ENCODE measurements around the gene UPF1.

UPF1 gene

DNA sequence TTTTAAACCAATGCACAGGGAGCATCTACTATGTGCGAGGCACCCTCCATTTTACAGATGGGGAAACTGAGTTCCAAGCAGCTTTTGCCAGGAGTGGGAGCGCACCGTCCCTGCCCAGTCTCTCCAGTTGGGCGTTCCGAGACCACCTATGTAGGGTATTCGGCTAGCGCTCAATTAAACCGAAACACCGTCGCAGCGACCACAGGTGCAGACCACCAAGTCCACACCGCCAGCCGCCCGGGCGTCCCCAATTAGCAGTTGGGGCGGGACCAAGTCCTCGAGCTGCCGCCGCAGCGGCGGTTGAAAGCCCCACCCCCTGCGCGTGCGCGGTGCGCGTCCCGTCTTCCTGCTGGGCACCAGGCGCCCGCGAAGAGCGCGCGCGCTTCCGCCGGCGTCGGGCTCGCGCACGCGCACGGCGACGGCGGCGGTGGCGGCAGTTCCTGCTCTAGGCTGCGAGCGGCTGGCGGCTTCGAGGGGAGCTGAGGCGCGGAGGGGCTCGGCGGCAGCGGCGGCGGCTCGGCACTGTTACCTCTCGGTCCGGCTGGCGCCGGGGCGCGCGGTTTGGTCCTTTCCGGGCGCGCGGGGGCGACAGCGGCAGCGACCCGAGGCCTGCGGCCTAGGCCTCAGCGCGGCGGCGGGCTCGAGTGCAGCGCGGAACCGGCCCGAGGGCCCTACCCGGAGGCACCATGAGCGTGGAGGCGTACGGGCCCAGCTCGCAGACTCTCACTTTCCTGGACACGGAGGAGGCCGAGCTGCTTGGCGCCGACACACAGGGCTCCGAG, at the start of gene UPF1:
Gene UPF1 (plus strand): TSS at position 436 of the 782 bp plus-strand sequence. CDS start 251 bp downstream, at position 687.
- DNase-seq, result peak; percentile 92

DNA sequence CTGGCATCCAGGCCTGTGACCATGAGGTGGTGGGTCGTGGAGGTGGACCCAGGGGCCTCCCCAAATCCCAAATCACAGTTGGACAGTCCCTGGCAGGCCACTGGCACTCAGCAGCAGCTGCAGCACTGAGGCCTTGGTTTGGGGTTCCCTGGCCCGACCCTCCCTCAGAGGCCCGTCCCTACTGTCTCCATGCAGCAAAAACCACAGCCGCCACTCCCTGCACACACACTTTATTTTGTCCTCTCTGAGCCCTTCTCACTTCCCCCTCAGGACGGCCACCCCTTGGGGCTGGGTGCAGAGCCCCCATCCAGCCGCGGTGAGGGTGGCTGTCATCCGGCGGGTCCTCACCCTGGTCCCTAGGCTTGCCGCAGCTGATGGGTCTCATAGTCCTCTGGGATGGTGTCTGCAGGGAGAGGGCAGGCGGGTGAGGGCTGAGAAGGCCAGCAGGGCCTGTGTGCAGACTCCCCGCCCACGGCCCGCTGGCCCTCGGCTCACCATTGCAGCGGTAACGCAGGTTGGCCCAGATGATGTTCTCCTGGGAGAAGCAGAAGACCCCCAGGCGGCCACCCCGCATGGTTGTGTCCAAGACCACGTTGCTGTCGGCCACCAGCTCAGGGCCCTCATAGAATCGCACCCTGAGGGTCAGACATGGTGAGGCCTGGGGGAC, 49.1 kb upstream of the UPF1 start:
- DNase-seq, result no peak

DNA sequence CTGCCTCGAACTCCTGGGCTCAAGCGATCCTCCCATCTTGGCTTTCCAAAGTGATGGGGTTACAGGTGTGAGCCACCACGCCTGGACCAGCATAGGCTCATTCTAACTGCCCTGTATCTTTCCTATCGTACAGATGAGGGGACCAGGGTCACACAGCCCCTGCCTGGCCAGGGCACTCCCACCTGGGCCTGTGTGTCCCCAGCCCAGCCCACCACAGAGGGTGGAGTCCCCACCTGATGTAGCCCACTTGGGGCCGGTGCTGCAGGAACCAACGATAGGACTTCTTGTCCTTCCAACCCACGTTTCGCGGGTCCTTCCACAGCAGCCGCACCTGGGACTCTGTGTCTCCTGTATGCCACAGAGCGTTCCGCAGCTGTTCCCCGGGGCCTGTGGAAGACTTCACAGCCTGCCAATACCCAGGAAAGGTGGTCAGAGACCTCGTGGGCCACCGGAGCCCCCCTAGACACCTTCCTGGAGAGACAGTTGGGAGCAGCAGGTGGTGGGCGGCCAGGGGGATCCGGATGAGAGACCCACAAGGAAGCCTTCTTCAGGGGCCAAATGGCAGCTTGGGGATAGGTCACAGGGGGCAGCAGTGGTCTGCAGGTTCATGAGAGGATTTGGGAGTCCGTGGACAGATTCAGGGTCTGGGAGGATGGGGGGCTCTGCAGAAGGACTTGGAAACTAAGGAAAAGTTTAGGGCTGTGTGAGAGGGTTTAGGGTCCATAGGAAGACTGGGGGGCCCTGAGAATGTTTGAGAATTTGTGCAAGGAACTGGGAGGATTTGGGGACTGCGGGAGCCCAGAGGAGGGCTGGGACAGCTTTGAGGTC, 47.6 kb upstream of the UPF1 start:
- DNase-seq, result no peak

DNA sequence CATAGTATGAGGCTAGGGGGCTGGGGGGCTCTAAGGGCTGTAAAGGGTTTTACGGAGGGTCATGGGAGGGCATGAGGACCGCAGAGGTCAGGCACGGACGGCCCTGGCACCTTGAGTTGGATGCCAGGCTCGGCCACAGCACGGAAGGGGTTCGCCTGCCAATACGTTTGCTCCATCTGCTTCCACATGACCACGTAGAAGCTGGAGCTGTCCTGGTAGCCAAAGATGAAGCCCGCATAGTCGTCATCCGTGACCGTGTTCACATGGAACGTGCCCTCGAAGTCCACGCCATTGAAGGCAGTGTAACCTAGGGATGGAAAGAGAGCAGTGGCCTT, 47.0 kb upstream of the UPF1 start:
- no peak for DNase-seq

DNA sequence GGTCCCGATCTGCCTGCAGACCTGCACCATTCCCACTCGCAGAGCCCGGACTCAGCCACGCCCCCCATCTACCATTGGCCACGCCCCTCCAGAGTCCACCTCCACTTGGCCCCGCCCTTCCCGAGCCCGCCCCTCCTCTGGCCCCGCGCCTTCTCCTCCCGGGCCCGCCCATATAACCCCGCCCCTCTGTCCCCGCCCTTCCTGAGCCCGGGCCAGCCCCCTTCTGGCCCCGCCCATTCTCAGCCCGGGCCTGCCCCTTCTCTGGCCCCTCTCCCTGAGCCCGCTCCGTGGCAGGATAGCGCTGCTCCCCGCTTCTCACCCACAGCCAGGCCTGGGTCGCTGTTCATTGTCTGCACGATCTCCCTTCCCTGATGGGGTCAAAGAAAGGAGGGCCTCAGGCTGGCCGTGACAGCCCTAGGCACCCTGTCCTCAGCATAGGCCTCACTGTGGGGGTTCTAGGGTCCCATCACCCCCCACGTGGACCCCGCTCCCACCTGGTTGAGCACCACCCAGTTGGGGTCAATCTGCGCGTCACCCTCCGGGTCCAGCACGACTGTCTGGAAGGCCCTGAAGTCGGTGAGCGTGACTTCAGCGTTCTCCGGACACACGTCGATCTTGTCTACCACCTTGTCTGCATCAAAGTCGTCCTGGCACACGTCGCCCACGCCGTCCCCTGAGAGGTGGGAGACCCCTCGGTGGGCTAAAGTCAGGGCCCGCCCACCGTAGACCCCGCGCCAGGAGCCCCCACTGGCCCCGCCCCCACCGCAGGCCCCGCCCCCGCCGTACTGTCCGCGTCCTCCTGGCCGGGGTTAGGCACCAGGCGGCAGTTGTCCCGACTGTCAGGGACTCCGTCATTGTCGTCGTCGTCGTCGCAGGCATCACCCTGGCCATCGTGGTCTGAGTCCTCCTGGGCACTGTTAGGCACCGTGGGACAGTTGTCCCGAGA, 46.3 kb upstream of the UPF1 start:
- DNase-seq, result peak; percentile 69

DNA sequence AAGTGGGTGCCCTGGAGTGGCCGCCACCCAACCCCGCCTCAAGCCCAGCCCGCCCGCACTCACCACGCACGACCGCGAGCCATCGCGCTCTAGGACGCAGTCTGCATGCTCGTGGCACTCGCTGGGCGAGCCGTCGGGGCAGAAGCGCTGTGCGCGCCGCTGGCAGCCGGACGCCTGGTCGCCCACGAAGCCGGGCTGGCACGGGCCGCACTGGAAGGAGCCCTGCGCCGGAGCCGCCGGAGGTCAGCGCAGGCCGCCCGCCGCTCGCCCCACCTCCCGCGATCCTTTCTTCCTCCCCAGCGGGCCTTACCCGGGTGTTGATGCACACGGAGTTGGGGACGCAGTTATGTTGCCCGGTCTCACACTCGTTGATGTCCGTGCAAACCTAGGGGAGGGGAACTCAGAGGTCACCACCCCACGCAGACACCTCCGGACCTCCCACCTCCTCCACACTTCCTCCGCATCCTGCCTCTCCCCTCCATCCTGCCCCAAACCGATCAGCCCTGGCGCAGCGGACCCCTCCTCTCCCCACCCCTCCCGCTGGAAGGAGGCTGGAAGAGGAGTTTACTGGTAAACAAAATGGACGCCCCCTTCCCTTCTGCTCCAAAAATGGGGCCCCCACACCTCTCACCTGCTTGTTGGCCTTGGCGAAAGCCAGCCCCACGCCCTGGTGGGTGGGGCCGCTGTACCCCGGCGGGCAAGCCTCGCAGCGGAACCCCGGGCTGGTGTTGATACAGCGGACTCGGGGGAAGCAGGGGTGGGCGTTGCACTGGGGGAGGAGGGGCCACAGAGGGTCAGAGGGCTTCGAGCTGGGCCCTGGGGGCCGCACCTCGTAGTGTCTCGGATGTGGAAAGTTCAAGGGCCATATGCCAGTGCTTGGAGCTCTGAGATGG, 43.0 kb upstream of the UPF1 start:
- DNase-seq, result no peak

DNA sequence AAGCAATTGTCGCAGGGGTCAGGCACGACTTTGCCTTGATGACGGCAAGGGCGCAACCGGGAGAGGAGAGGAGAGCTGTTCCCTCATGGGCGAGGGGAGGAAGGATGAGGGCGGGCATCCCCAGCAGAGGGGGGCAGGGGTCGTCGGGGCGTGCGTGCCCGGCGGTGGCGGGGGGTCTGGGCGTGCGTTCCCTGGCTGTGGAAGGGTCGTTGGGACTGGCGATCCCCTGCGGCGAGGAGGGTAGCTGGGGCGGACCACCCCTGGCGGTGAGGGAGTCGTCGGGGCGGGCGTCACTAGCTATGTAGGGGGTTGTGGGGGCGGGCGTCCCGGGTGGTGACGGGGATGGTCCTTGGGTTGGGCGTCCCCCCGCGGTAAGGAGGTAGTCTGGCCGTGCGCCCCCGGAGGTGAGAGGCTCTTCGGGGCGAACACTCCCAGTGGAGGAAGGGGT, 42.3 kb upstream of the UPF1 start:
- no peak for DNase-seq

DNA sequence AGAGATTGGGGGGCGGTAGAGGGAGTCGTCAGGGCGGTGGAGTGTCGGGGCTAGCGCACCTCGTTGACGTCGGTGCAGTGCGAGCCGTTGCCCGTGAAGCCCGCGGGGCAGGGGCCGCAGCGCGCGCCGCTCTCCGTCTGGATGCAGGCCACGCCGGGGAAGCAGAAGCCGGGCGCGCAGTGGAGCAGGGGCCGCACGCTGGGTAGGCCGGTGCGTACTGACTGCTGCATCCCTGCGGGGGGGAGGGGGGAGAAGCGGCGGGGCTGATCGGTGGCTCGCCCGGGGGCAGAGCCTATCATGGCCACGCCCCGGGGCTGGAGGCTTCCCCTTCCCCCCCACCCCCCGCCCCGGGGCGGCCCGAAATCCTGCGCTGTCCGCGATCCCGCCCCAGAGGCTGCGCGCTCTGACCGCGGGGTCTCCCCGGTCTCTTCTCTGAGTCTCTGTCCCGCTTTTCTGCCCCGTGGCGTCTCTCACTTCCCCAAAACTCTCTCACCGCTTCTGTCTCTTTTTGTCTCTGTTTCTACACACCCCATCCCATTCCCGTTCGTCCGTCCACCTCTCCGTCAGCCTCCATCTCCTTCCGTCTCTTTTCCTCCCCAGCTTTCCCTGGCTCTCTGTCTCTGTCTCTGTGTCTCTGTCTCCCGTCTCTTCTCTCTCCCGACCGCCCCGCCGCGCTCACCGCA, 41.7 kb upstream of the UPF1 start:
- peak; percentile 33 for DNase-seq

DNA sequence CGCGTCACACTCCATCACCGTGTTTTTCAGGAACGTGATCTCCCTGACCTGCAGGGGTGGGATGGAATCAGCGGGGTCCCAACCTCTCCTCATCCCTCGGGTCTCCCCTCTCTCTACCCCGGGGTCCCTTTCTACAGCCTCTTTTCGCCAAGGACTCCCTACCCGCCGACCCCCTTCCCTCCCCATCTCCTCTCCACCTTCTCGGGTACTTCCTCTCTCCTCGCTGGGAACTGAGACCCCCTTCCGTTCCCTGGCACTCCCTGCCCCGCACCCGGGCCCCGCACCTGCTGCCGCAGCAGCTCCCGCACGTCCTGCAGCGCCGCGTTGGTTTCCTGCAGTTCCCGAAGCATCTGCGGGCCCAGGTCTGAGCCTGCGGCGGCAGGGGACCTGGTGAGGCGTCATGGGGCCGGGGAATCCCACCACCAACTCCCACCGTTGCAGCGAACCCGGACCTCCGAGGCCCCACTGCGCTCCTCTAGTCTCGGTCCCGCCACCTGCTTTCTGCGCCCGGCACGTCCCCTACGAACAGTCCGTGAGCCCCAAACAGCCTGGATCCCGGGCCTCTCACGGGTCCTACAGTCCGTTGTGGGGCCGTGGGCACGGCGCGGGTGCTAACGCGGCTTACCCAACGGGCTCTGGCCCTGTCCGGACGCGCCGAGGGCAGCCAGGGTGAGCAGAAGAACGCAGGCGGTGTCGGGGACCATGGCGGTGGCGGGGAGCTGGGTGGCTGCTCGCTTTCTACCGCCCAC, 41.0 kb upstream of the UPF1 start, which contains the start of gene COMP:
Gene COMP (minus strand): TSS at position 740 of the 749 bp plus-strand sequence. CDS start 36 bp downstream, at position 704.
- no peak for DNase-seq

DNA sequence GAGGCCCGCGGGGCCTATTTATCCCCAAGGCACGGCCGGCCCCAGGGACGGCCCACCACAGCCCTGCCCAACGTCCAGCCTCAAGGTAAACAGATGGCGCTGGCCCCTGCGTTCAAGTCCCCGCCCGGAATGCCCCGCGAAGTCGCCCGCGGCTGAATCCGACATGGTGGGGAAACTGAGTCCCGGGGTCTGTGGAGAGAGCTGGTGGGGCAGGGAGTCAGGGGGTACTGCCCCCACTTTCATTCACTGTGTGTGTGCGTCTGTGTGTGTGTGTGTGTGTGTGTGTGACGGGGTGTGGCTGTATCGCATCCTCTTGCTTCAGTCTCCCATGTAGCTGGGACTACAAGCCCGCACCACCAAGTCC, 40.5 kb upstream of the UPF1 start:
- no peak for DNase-seq

DNA sequence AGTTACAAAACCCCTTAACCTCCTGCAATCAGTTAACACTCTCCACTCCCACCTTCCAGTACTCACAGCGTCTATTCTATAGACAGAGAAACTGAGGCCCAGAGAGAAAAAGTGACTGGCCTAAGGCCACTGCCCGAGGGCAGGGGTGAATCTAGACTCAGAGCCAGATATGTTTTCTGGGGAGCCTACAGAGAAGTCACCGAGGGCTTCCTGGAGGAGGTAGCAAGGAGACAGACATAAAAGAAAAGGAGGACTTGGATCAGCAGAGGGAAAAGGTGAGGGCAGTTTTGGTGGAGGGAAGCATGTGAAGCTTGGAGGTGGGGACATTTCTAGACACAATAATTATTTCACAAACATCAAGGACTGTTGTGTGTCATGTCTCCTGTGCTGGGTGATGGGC, 39.1 kb upstream of the UPF1 start:
- no peak for DNase-seq

DNA sequence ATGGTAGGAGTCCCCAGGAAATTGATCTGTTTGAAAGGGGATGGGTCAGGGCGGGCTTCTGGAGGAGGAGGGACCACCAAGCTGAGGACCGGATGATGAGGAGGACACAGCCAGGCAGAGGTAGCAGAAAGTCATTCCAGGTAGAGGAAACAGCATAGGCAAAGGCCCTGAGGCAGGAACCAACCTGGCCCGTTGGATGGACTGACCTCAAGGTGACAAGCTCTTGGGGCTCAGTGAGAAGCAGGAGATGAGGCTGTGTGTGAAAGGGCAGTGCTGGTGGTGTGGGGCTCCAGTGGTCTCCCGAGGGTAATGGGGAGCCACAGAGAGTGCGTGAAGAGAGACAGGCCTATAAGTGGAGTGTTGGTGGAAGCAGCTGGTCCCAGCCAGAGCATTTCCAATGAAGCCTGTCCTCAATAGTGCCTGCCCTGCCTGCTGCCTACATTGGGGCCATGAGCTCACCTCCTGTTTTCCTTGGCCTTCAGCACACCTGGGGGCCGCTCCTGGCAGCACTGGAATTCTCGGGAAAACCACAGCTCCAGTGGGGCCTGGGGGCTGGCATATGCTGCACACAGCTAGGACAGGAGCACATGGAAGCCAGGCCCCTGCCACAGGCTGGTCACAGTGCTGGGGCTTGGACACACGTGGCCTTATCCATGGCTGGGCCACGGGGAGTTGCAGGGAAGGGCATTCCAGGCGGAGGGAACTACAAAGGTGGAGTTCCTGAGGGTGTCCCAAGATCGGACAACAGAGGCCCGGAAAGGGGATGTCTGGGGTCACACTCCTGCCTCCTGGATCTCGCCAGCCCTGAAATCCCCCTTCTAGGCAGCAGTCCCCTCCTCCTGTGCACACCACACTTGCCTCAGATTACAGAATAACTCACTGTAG, 38.4 kb upstream of the UPF1 start:
- no peak for DNase-seq

DNA sequence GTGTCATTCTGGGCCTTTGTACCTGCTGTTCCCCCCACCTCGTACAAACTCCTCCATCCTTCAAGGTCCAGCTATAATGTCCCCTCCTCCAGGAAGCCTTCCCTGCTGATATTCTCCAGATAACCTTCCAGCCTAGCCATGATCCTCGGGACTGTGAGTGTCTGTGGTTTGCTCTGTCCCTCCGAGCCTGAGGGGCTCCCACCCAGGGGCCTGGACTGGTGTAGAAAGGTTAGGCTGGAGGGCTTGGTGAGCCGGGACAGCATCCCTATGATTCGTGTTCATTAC, 37.8 kb upstream of the UPF1 start:
- no peak for DNase-seq

DNA sequence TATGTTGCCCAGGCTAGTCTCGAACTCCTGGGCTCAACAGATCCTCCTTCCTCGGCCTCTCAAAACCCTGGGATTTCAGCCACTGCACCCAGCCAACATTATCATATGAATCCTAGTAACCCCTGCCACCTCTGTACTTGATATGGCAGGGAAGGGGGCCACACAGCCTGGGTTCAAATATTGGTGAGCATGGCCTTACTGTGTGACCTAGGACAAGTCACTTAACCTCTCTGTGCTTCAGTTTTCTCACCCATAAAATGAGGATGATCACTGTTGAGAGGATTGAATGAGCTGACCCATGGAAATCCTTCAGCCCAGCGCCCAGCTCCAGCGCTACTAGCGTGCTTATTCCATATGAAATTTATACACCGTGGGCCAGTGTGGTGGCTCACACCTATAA, 37.1 kb upstream of the UPF1 start:
- DNase-seq, result no peak

DNA sequence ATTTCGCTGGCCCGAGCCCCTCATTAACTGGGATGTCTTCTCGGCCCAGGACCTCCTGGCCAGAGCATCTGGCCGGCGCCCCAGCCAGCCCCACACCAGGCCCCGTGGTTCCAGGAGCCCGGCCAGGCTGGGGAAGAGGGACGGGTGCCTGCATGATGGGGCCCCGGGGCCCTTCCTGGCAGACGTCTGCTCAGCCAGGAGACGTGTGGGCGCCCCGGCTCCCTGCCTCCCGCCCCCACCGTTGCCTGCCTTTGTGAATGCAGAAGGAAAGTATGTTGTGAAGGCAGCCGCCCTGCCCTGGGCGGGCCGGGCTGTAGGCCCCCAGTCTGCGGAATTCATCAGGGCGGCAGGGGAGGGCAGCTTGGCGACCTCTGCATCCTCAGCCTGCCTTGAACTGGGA, 36.2 kb upstream of the UPF1 start:
- peak; percentile 53 for DNase-seq

DNA sequence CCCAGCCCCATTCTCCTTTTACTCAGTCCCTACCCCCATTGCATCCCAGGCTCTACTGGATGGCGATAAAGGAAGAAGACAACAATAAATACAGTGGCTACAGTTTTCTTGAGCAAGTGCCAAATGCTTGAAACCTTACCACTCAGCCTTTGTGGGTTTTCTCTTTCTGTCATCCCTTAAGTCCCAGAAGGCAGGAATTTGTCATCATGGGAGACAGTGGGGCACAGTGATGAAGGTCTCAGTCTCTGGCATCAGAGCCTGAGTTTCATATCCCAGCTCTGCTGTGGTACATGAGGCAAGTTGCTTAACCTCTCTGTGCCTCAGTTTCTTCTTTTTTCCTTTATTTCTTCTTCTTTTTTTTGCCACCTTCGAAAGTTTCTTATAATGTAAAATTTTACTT, 35.5 kb upstream of the UPF1 start:
- peak; percentile 41 for DNase-seq

DNA sequence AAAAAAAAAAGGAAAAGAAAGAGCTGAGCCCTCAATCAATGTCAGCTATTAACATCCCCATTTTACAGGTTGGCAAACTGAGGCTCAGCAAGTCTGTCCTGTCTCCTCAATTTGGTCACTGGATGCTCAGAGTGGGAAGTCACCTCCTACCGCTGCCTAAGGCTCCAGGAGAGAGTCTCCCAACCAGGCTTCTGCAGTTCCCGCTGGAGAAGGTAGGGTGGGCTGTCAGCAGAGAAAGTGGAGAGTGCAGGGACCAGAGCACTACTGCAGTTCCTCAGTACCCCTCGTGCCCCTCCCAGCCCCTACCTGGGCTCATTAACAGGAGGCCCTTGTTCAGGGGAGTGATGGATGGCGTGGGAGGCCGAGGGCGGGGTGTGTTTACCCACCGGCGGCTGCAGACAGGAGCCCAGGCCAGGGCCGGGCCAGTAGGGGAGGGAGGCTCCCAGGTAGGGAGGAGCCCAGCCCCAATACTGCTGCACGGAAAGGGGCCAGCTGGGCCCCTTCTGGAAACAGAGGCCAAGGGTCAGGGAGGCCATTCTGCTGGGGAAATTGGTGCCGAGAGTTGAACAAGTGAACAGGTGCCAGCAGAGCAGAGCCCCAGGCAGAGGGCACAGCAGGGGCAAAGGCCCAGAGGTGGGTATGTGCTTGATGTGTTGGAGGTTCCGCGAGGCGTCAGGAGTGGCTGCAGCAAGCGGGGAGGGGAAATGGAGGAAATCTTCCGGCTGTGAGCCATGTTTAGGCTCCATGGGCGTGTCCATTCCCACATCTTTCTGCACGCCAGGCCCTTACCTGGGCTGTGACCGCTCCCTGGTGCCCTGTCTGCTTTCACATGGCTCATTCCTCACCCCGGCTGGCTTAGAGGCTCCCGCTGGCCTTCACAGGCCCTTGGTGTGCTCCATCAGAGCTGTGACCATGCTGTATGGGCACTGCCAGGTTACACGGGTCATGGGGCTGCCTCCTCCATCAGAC, 33.1 kb upstream of the UPF1 start:
- DNase-seq, result no peak

DNA sequence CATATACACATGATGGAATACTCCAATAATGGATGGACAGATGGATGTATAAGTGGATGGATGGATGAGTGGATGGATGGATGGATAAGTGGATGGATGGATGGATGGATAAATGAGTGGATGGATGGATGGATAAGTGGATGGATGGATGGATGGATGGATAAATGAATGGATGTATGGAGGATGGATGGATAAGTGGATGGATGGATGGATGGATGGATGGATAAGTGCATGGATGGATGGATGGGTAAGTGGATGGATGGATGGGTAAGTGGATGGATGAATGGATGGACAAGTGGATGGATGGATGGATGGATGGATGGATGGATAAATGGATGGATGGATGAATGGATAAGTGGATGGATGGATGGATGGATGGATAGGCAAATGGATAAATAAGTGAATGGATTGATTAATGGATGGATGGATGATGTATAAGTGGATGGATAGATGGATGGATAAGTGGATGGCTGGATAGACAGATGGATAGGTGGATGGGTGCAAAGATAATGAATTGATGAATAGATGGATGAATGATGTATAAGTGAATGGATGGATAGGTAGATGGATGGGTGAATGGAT, 32.3 kb upstream of the UPF1 start:
- DNase-seq, result no peak

Measured in fibroblast of skin of right biceps (primary cell).